ENCODE results near the gene GPR84.

GPR84 gene

DNA sequence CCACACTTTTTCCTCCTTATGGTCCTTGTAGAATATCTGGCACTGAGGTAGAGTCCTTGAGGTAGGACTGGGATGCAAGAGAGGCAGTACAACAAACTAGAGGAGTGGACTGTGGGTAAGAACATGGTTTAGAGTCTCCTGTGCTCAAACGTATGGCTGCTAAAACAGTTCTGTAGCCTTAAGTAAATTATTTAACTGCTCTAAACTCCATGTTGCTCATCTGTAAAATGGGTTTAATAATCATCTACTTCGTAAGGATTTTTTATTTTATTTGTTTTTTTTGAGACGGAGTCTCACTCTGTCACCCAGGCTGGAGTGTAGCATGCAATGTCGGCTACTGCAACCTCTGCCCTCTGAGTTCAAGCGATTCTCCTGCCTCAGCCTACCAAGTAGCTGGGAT is 42.9 kb downstream of the GPR84 start:
- no peak for DNase-seq
